ENCODE measurements around the gene STK38.
"Not testable (repeated sequence)": the region's sequence is repeated elsewhere in the genome, so short reads cannot be mapped to it uniquely, and the experiment has no call there.

The STK38 gene

GRCh38 chr6:36578030-36578429, 30.8 kb upstream of the STK38 start:
- in situ Hi-C loops (cut with HindIII; ENCODE audit: low pct_unique_long_range_greater_than_20kb, low sequenced_read_pairs): no loop called here
- DNase-seq (ENCODE audit: low read depth in 1 of 2, low spot score in 1 of 2): no peak
- TF ChIP-seq JUND (IDR thresholded peaks at IDR 0.05; ENCODE audit: low read depth): no peak

GRCh38 chr6:36577301-36577700, 30.0 kb upstream of the STK38 start:
- TF ChIP-seq JUND (IDR thresholded peaks at IDR 0.05; ENCODE audit: low read depth): no peak
- no peak for DNase-seq (ENCODE audit: low read depth in 1 of 2, low spot score in 1 of 2)
- in situ Hi-C loops (cut with HindIII; ENCODE audit: low pct_unique_long_range_greater_than_20kb, low sequenced_read_pairs): no loop called here

GRCh38 chr6:36576578-36576977, 29.3 kb upstream of the STK38 start:
- in situ Hi-C loops (cut with HindIII; ENCODE audit: low pct_unique_long_range_greater_than_20kb, low sequenced_read_pairs): no loop called here
- TF ChIP-seq JUND (IDR thresholded peaks at IDR 0.05; ENCODE audit: low read depth): no peak
- DNase-seq (ENCODE audit: low read depth in 1 of 2, low spot score in 1 of 2): no peak

GRCh38 chr6:36574679-36575078, 27.4 kb upstream of the STK38 start:
- in situ Hi-C loops (cut with HindIII; ENCODE audit: low pct_unique_long_range_greater_than_20kb, low sequenced_read_pairs): no loop called here

DNA sequence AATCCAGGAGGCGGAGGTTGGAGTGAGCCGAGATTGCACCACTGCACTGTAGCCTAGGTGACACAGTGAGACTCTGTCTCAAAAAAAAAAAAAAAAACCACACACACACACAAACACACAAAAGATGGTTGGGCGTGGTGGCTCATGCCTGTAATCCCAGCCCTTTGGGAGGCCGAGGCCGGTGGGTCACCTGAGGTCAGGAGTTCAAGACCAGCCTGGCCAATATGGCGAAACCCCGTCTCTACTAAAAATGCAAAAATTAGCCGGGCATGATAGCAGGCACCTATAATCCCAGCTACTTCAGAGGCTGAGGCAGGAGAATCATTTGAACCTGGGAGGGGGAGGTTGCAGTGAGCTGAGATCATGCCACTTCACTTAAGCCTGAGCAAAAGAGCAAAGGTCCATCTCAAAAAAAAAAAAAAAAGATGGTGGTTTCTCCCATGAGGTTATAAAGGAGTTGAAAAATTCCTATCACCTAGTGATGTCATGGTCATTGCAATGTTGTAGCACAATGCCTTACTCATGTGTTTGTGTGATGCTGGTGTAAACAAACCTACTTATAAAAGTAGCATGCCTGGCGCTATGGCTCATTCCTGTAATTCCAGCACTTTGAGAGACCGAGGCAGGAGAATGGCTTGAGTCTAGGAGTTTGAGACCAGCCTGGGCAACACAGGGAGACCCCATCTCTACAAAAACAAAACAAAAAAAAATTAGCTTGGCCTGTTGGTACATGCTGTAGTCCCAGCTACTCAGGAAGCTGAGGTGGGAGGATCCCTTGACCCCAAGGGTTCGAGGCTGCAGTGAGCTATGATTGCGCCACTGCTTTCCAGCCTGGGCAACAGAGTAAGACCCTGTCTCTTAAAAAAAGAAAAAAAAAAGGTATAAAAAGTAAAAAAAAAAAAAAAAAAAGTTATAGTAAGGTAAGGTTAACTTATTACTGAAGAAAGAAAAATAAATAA, 25.4 kb upstream of the STK38 start:
- DNase-seq (ENCODE audit: low read depth in 1 of 2, low spot score in 1 of 2); in situ Hi-C loops (cut with HindIII; ENCODE audit: low pct_unique_long_range_greater_than_20kb, low sequenced_read_pairs): not testable (repeated sequence)

More at GRCh38 chr6:36574679-36575078, 27.4 kb upstream of the STK38 start:
- no peak for DNase-seq (ENCODE audit: low read depth in 1 of 2, low spot score in 1 of 2)
- no peak for TF ChIP-seq JUND (IDR thresholded peaks at IDR 0.05; ENCODE audit: low read depth)

GRCh38 chr6:36571122-36572043, 24.1 kb upstream of the STK38 start:
- no peak for TF ChIP-seq JUND (IDR thresholded peaks at IDR 0.05; ENCODE audit: low read depth)
- DNase-seq (ENCODE audit: low read depth in 1 of 2, low spot score in 1 of 2): no peak
- in situ Hi-C loops (cut with HindIII; ENCODE audit: low pct_unique_long_range_greater_than_20kb, low sequenced_read_pairs): no loop called here

DNA sequence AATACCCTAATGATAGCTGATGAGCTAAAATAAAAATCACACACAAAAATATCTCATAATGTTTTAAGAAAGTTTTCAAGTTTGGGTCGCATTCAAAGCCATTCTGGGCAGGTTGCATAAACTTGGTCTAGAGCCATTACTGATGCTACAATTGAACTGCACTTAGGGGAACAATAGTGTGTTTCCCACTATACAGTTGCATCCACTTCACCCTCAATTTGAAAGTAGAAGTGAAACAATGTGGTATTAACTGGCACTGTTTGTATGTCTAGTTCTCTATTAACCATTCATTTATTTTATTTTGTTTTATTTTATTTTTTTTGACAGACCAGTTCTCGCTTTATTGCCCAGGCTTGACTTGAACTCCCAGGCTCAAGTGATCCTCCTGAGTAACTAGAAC, 23.0 kb upstream of the STK38 start:
- no peak for DNase-seq (ENCODE audit: low read depth in 1 of 2, low spot score in 1 of 2)
- no peak for TF ChIP-seq JUND (IDR thresholded peaks at IDR 0.05; ENCODE audit: low read depth)

GRCh38 chr6:36566418-36566905, 19.2 kb upstream of the STK38 start:
- no peak for TF ChIP-seq JUND (IDR thresholded peaks at IDR 0.05; ENCODE audit: low read depth)
- no peak for DNase-seq (ENCODE audit: low read depth in 1 of 2, low spot score in 1 of 2)
- in situ Hi-C loops (cut with HindIII; ENCODE audit: low pct_unique_long_range_greater_than_20kb, low sequenced_read_pairs): no loop called here

More for the DNA sequence above, 23.0 kb upstream of the STK38 start:
- in situ Hi-C loops (cut with HindIII; ENCODE audit: low pct_unique_long_range_greater_than_20kb, low sequenced_read_pairs): no loop called here

GRCh38 chr6:36563928-36564284, 16.6 kb upstream of the STK38 start:
- in situ Hi-C loops (cut with HindIII; ENCODE audit: low pct_unique_long_range_greater_than_20kb, low sequenced_read_pairs): no loop called here
- no peak for TF ChIP-seq JUND (IDR thresholded peaks at IDR 0.05; ENCODE audit: low read depth)
- DNase-seq (ENCODE audit: low read depth in 1 of 2, low spot score in 1 of 2): no peak

GRCh38 chr6:36563237-36563927, 16.1 kb upstream of the STK38 start:
- in situ Hi-C loops (cut with HindIII; ENCODE audit: low pct_unique_long_range_greater_than_20kb, low sequenced_read_pairs): no loop called here
- no peak for DNase-seq (ENCODE audit: low read depth in 1 of 2, low spot score in 1 of 2)
- no peak for TF ChIP-seq JUND (IDR thresholded peaks at IDR 0.05; ENCODE audit: low read depth)

GRCh38 chr6:36560822-36561221, 13.5 kb upstream of the STK38 start:
- DNase-seq (ENCODE audit: low read depth in 1 of 2, low spot score in 1 of 2): no peak
- TF ChIP-seq JUND (IDR thresholded peaks at IDR 0.05; ENCODE audit: low read depth): no peak
- in situ Hi-C loops (cut with HindIII; ENCODE audit: low pct_unique_long_range_greater_than_20kb, low sequenced_read_pairs): no loop called here

All from T47D (cell line).